ENCODE results near the gene MRPS23.
A peak's percentile ranks its signal among the peaks of the same experiment; 100 is the strongest.
"Not testable (repeated sequence)": the region's sequence is repeated elsewhere in the genome, so short reads cannot be mapped to it uniquely, and the experiment has no call there.

The MRPS23 gene

DNA sequence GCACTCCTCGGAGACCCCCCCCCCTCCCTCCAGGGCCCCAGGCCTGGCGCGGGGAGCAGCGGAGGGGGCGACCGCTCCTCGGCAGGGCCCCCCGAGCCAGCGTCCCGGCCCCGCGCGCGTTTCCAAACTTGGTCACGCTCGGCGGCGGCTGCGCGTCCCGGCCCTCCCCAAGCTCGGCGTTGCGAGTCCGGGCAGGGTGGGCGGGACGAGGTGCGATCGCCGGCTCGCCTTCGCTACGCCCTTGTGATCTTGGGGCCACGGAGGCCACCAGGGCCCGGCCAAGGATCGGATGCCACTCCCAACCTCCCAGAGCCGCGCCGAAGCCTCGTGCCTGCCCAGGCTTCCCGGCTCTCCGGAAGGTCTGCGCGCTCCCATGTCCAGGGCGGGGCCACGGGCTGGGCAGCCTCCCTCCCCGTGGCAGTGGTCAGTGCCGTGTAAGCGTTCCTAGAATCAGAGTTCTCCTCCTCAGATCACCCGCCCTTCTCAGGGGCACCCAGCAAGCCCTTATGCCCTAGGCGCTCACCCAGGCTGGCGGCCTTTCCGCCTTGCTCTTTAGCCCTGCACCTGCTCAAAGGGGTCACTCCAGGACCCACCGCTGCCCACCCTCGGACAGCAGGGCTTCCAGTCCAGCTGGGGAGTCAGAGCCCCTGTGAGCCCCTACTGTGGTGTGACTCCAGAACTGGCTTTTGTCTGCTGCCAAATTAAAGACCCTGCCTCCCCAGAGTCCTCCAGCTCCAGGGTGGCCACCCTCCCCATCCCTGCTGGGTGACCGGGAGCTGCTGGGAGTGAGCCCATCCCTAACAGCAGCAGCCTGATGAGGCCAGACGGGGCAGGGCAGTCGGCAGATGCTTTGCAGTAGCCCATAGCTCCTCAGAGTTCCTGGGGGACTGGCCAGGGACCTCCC, 12.2 kb upstream of the MRPS23 start:
- no peak for DNase-seq

DNA sequence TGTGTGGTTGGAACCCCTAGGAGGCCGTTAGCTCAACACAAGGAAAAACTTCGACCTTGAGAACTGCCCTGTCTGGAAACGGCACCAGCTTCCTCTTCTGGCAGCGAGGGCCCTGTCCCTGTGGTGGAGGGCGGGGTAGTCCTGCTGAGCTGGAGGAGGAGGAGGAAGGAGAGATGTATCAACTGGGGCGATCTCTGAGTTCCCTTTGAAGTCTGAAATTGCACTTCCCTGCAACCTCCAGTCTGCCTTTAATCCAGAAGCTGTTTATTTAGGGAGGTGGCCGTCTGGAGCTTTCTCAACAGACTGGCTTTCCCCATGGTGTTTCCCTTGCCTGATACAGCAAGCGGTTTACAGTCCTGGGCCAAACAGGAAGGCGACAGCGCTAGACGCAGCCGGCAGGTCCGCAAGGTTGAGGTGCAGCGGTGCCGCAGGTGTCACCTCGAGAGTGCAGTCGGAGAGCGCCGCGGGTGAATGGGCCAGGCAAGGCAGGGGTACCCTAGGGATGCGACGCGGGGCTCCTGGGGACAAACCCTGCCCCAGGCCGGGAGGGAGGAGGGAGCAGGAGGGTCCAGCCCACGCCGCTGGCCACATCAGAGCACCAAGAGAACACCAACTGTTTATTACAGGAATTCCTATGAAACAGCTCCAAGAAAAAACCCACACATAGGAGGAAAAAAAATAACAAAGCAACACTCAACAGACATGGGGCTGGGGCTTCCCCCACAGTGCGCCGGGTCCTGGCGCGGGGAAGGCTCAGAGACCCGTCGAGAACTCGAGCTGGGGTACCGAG, 11.4 kb upstream of the MRPS23 start:
- no peak for DNase-seq

DNA sequence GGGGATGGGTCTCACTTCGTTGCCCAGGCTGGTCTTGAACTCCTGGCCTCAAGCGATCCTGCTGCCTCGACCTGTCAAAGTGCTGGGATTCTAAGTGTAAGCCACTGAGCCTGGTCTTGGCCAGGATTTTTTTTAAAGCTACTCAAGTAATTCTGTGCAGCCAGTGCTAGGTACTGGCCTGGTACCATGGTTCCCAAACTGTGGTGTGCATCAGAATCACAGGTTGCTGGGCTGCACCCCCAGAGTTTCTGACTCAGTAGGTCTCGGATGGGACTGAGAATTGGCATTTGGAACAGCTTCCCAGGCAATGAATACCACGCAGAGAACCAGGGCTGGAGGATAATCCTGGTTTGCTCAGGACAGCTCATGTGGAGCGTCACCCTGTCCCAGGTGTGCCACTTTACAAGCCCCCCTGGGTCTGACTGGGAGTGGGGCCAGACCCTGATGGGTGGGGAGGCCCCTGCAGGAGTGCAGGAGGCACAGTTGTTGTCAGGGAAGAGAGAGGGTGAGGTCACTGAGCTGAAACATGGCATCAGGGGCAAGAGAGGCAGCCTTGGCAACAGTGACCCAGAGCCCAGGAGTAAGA, 10.7 kb upstream of the MRPS23 start:
- peak; percentile 84 for DNase-seq

DNA sequence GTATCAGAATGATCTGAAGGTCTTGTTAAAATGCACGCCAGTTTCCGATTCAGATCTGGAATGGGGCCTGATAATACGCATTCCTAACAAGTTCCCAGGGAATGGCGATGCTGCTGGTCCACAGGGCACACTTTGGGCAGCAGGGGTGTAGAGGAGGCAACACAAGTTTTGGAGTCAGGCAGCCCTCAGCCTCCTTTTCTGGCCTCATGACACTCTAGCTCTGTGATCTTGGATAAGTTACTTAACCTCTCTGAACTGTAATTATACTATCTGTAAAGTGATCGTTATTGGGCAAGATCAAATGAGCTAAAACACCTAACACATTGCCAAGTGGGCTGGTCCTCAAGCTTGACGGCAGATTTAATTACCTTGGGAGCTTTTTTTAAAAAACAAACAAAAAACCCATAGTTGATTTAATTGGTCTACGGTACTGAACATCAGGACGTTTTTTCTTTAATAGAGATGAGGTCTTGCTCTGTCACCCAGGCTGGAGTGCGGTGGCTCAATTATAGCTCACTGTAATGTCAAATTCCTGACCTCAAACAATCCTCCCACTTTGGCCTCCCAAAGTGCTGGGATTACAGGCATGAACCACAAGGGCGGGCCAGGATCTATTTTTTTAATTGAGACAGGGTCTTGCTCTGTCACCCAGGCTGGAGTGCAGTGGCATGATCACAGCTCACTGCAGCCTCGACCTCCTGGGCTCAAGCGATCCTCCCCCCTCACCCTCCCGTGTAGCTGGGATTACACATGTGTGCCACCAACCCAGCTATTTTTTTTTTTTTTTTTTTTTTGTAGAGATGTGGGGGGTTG, 10.0 kb upstream of the MRPS23 start:
- no peak for DNase-seq

DNA sequence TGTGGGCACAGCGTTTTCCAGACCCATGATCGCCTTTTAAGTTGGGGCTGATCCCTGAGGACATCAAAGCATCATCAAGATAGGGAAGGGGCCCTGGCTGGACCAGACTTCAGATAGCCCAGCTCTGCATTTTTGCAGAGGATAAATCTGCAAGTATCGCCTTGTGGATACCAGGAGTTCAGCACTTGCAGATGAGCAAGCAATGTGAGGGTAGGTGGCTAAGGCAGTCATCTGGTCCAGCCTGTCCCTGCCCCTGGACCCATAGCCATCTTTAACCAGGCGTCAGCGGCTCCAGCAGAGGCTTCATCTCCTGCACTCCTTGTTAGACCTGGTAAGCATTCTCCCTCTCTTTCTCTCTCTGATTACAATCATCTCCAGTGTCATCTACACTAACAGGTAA, 9.0 kb upstream of the MRPS23 start:
- no peak for DNase-seq

DNA sequence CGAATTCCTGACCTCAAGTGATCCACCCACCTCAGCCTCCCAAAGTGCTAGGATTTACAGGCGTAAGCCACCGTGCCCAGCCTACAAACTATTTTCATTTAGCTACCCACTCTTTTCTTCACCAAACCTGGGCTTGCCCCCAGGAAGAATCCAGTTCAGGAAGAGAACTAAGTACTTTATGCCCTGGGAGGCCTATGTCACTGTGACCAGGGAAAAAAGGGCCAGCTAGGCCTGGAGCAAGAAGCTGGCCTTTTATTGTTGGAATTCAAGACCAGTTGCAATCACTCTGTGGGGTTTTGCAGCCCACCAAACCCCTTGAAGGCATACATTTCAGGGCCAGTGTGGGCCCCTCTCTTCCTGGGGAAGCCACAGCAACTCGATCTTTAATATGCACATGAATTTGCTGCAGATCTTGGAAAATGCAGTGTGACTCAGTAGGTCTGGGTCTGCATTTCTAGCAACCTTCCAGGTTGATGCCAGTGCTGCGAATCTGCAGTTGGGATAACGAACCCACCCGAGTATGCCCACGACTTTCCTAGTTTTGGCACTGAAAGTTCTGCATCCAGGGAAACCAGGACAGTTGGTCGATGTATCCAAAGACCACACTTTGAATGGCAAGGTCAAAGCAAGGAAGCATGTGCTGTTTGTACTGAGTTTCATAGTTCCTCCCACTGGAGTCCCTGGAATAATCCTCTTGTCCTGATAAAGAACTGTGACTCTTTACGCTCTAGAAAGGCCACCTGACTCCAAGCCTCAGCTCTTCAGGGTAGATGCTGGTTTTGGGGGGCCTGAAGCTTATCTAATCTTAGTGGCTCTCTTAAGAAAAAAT, 7.2 kb upstream of the MRPS23 start:
- DNase-seq, result no peak

DNA sequence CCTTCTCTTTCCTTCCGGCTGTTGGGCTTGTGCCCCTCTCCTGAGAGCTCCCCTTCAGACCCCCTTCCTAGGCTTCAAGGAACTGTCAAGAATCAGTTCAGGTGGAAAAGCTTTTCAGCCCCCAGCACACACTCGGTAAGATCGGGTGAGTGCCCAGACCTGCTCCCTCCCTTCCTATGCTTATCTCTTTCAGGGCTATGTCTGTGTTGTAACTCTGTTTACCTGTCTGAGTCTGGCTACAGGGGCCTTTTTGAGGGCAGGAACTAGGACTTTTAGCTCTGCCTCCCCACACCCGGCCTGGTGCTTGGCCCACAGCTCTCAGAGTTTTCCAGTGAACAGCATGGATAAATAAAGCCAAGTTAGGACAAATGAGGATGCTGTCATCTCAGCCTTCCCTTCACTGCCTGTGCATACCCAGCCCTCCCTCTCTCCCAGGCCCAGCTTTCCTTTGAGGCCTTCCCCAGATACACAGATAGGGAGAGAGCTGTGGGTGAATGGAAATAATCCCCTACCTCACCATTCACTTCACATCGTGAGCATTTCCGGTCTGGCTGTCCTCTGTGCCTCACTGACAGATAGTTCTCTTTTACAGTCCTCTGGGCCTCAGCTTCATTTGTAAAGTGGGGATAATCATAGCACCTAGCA, 5.7 kb upstream of the MRPS23 start:
- no peak for DNase-seq

DNA sequence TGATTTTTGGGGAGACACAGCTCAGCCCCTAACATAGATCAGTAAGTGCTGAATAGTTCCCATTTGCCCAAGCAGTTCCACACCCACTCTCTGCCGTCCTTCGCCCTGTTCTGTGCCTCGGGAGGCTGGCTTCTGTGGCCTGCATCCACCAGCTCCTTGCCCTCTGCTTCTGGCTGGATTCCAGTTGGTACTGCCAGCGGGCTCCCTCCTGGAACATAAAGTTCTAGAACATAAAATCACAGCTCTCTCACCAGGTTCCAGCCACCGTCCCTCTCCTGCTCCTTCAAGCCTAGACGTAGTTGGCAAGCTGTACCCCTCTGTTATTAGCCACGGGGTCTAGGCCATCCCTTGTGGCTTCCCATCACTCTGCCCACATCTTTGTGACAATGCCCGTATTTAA, 3.9 kb upstream of the MRPS23 start:
- no peak for DNase-seq

DNA sequence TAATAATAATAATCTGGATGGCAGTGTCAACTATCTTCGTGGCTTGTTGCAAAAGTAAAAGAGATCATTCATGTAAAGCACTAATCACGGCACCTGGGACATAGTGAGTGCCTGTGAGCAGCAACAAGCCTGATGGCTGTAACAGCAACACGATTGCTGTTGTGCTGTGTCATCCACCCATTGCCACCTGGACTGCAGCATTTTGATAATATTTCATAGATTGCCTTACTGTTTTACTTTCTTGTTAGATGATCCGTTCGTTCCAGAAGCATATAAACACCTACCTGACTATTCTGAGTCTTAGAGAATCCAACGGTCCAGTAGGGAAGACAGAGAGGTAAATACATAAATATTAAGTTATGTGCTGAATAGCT, 3.1 kb upstream of the MRPS23 start:
- no peak for DNase-seq

DNA sequence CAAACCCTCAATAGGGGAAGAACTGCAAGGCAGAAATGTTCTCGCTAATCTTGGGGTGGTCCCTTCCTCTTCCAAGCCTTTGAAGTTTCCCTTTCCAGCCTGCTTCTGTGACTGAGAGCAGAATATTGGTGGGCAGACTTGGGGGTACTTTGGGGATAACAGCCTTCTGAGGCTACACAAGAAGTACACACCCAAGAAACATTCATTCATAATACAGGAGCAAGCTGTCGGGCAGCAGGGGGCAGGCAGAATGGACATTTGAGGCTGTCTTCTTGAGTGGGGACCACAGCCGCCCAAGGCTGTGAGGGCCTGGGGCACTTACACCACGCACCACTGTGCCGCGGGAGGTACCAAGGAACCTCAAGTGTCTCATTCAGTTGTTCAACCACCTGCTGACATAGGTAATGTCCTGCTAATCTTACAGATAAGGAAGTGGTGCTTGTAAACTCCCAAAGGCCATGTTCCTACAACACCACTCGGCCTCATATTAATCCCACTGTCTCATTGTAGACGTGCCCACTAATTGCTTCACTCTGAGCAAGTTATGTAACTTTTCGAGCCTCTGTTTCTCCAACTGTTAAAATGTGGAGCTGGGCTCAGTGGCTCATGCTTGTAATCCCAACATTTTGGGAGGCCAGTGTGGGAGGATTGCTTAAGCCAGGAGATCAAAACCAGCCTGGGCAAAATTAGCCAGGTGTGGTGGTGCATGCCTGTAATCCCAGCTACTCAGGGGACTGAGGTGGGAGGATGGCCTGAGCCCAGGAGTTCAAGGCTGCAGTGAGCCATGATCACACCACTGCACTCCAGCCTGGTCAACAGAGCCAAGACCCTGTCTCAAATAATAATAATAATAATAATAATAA, 2.5 kb upstream of the MRPS23 start:
- no peak for DNase-seq

DNA sequence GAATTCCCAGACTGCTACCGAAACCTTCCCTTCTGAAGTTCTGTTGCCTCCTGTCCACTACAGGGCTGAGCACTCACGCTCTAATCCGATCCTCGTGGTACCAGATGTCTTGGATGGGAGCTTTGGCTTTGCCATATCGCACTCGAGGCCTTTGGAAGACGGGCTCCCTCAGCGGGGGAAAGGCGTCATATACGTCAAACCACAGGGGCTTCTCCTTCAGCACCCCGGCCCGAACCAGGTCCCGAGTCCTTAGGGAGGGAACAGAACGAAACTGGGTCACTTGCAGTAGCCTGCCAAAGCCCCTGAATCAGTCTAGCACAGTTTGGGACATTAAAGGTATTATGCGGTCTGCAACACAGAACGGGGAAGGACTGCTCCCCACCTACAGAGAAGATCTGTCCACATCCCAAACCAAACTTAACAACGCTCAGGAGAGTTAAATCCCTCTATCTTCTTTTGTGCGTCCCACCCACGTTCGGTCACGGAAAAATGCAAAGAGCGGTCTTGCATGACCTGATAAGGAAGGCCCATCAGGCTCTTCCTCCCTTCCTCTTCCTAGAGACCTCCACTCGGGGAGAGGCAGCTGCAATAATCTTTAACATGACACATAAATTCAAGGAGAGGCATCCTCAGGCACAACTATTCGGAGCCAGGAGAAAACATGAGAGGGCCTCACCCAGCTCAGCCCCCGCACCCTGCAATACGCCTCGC, 526 bp downstream of the MRPS23 start:
- DNase-seq, result no peak

DNA sequence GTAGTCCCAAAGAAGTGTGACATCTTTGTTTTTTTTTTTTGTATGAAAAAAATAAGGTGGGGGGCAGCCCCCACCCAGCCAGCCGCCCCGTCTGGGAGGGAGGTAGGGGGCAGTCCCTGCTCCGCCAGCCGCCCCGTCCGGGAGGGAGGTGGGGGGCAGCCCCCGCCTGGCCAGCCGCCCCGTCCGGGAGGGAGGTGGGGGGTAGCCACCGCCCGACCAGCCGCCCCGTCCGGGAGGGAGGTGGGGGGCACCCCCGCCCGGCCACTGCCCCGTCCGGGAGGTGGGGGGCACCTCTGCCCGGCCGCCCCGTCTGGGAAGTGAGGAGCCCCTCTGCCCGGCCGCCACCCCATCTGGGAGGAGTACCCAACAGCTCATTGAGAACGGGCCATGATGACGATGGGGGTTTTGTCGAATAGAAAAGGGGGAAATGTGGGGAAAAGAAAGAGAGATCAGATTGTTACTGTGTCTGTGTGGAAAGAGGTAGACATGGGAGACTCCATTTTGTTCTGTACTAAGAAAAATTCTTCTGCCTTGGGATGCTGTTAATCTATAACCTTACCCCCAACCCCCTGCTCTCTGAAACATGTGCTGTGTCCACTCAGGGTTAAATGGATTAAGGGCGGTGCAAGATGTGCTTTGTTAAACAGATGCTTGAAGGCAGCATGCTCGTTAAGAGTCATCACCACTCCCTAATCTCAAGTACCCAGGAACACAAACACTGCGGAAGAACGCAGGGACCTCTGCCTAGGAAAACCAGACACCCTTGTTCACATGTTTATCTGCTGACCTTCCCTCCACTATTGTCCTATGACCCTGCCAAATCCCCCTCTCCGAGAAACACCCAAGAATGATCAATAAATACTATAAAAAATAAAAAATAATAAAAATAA, 3.5 kb downstream of the MRPS23 start:
- not testable (repeated sequence) for DNase-seq

DNA sequence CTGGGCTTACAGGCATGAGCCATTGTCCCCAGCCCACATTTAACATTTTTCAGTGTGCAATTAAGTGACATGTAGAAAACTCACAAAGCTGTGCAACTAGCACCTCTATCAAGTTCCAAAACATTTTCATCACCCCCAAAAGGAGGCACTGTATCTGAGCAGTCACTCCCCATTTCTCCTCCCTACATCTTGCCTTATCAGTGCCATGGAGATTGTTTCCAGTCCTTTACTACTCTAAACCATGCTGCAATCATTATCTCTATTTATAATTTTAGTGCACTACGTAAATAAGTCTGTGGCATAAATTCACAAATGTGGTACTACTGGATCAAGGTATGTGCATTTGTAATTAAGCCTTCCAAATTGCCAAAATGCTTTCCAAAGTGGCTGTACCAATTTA, 7.6 kb downstream of the MRPS23 start:
- DNase-seq, result no peak

DNA sequence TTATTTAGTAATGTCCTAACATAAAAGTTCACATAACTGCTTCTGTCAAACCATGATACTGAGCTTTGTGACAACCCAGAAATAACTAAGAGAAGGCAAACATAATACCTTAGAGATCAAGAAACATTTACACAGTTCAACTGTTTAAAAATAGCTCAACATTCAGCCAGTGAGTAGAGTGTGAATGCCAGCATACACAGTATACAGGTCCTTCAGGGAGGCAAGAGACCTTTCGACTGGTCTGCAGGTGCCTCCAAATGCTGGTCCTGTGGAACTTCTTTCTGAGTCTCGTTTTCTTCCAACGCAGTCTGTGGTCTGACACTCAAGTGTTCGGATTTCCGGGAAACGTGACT, 10.3 kb downstream of the MRPS23 start:
- DNase-seq, result no peak

DNA sequence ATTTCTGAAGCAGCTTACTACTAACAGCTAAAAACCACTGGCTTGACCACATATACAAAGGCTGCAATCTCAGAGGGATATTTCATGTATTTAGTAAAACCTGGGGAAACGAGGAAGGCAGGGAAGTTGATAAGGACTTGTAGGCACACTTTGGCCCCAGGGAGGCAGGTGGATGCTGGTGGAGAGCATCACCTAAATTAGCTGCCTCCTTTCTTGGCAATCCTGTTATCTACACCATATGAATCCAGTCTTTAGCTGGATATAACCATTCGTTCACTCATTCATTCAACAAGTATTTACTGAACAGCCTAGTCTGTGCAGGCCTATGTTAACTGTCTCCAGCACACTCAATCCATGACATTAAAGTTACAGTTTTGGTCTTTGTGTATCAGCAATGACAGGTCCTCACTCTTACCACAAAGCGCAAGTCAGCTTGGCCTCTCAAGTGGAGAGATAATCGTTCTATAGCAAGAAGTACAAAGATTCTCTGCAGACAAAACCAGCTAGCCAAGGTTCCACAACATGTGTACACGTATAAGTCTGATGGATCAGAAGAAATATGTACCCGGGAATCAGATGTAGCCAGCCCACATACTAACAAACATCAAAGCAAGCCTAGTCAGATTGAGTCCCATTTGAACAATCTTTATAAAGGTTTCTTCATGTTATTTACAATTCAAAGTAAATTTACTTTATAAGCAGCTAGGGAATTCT, 10.8 kb downstream of the MRPS23 start:
- DNase-seq, result no peak

DNA sequence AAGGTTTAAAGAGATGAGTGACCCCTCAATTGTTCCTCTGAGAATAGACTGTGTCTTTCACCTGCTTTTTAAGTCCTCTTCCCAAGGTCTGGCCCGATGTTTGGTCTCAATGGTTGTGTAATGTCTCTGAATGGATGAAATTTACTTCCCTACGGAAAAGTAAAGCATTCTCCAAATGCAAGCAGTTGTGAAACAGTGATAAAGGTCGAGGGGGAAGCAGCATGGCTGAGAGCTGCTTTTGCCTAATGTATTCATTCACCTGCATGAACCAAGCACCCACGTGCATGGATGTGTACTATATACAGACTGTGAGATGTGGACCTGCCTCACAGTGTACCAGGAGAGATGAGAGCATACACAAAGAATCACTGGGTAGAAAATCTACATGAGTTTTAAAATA, 11.4 kb downstream of the MRPS23 start:
- DNase-seq, result no peak

DNA sequence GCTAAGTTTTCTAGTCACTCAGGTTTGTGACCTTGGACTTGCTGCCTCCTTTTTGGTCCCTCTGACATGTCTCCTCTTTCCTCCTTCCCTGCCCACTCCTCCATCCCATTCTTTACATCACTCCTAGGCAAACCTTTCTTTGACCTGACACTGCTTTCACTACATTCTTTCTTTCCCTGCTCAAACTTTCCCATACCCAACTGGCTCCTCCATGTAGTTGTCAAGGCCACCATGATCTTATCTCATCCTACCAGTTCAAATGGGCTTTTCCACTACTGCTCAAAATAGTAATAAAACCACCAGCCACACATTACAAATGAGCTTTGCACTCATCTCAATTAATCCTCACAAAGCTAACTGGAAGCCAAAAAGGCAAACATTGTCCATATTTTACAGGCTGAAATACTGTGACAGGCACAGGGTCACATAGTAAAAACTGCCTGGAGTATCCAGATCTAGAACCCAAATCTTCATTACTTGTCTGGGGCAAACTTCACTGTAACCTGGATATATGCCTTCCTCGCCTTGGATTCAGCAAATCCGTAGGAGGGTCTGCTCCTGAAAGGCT, 14.4 kb downstream of the MRPS23 start:
- DNase-seq, result no peak

All from NCI-H345 (cell line).